Kidney (tissue), 14 donors: Measurements from ENCODE around the gene ACADL. TPM values are rescaled to one million over a fixed set of nuclear protein-coding genes. Genes with fewer than 3 reads are reported as not detected.

Experiments used
- DNase-seq, 5 donors: peaks; one replicate each; pipeline ENCODE4 v3.0.0-alpha.2; 2013 to 2020
- FAIRE-seq: peaks from 2 replicates; lab custom pipeline; 2012; peaks lifted over from hg19 to GRCh38; lab: Jason Lieb, UNC
- H3K27ac ChIP-seq, 2 donors: one replicate each; pipeline ENCODE4 v1.7.0; 2013; ENCODE audit warnings: low read depth in 2 of 2, low read length in 2 of 2, inconsistent platforms in 1 of 2
- H3K27me3 ChIP-seq: one replicate; pipeline ENCODE4 v1.7.1; 2013; ENCODE audit warnings: low read length, inconsistent platforms; ENCODE audit not compliant: control insufficient read depth, insufficient read depth
- H3K36me3 ChIP-seq, 3 donors: one replicate each; pipeline versions ENCODE4 v1.7.0 to v1.7.1; 2013; ENCODE audit warnings: low read length in 3 of 3, control low read depth in 1 of 3, inconsistent platforms in 1 of 3; ENCODE audit not compliant: insufficient read depth in 3 of 3, control insufficient read depth in 2 of 3
- H3K4me1 ChIP-seq, 3 donors: one replicate each; pipeline versions ENCODE4 v1.7.0 to v1.7.1; 2013; ENCODE audit warnings: low read length in 3 of 3, inconsistent platforms in 1 of 3, low read depth in 1 of 3; ENCODE audit not compliant: control insufficient read depth in 2 of 3, insufficient read depth in 2 of 3
- H3K4me3 ChIP-seq, 3 donors: one replicate each; pipeline versions ENCODE4 v1.7.0 to v1.8.1; 2013; ENCODE audit warnings: low read length in 3 of 3, control low read depth in 1 of 3, inconsistent platforms in 1 of 3
- H3K9ac ChIP-seq, 3 donors: one replicate each; pipeline versions ENCODE4 v1.7.0 to v1.7.1; 2013; ENCODE audit warnings: low read length in 3 of 3, control low read depth in 1 of 3, inconsistent platforms in 1 of 3
- H3K9me3 ChIP-seq, 3 donors: one replicate each; pipeline versions ENCODE4 v1.7.0 to v1.7.1; 2013; ENCODE audit warnings: low read length in 3 of 3, control low read depth in 1 of 3, inconsistent platforms in 1 of 3; ENCODE audit not compliant: control insufficient read depth in 2 of 3, insufficient read depth in 1 of 3
- CTCF ChIP-seq: IDR thresholded peaks from 3 replicates; pipeline ENCODE4 v1.5.1; 2012; ENCODE audit warnings: mild to moderate bottlenecking, moderate library complexity, borderline replicate concordance; ENCODE audit not compliant: insufficient read depth; ENCODE audit errors: extremely low read depth
- intact Hi-C: fragments of 100-400 bp; cut with DNase I; formaldehyde crosslinking; loops from one replicate; pipeline ENCODE4 v1.11.1; 2022
- polyA plus RNA-seq: library from polyadenylated mRNA; stranded (reverse); fragments of 350-450 nt; fragmentation: Illumina TruSeq; extraction: RNeasy Lipid Tissue Mini Kit (QIAGEN cat#74804); gene quantifications from one replicate; pipeline ENCODE4 v1.2.3, GENCODE V29; 2014; ENCODE audit warnings: low read depth, low replicate concordance; ENCODE audit not compliant: insufficient read depth
- total RNA-seq: library from RNA; stranded (reverse); fragmentation: NEBNext Ultra II Directional; extraction: Animal tissue kit (Norgen Biotek cat#: 25700); gene quantifications from one replicate; pipeline ENCODE4 v1.2.1, GENCODE V29; 2021
- donor health status: control.
- donor health status: control.
- donor health status: control.
- donor health status: control.
- donor health status: control.
- donor health status: DM: yes; HTN: yes; CAD: no.
- donor health status: Normal renal cell carcinoma (clear cell type).

The ACADL gene
- total and polyA plus RNA-seq, 2 donors from 2014 or later, result 15.7 to 21.1 TPM

GRCh38 chr2:210268281-210268680 is 43.0 kb upstream of the ACADL start:
- Histone ChIP-seq H3K9me3 (no peaks in the 10 kb centered on the region), H3K9ac (no peak overlapping the region), H3K27me3 (no peaks in the 10 kb centered on the region), H3K4me1 (no peaks in the 10 kb centered on the region), H3K36me3 (no peaks in the 10 kb centered on the region), H3K27ac (no peak overlapping the region), H3K4me3 (no peak overlapping the region)
- TF ChIP-seq CTCF, result no peak
- DNase-seq (no peak), FAIRE-seq (no peak)
- intact Hi-C loops, result no loop called here

GRCh38 chr2:210267698-210268097 is 42.5 kb upstream of the ACADL start:
- Histone ChIP-seq H3K27ac (no peak overlapping the region), H3K27me3 (no peaks in the 10 kb centered on the region), H3K4me3 (no peak overlapping the region), H3K36me3 (no peaks in the 10 kb centered on the region), H3K9ac (no peak overlapping the region), H3K4me1 (no peaks in the 10 kb centered on the region), H3K9me3 (no peaks in the 10 kb centered on the region)
- FAIRE-seq (no peak), DNase-seq (no peak)
- intact Hi-C loops, result no loop called here
- TF ChIP-seq CTCF, result no peak

GRCh38 chr2:210264282-210264681 is 39.0 kb upstream of the ACADL start:
- H3K27me3 ChIP-seq, result no peaks in the 10 kb centered on the region
- no peaks in the 10 kb centered on the region for H3K36me3 ChIP-seq
- TF ChIP-seq CTCF, result no peak
- DNase-seq (no peak), FAIRE-seq (no peak)
- no peak overlapping the region for H3K9ac ChIP-seq
- no peak overlapping the region for H3K27ac ChIP-seq
- H3K4me3 ChIP-seq, result no peak overlapping the region
- intact Hi-C loops, result no loop called here
- no peaks in the 10 kb centered on the region for H3K9me3 ChIP-seq
- no peaks in the 10 kb centered on the region for H3K4me1 ChIP-seq

GRCh38 chr2:210263841-210264240 is 38.6 kb upstream of the ACADL start:
- Histone ChIP-seq H3K27ac (no peak overlapping the region), H3K4me3 (no peak overlapping the region), H3K4me1 (no peaks in the 10 kb centered on the region), H3K9me3 (no peaks in the 10 kb centered on the region), H3K27me3 (no peaks in the 10 kb centered on the region), H3K9ac (no peak overlapping the region), H3K36me3 (no peaks in the 10 kb centered on the region)
- FAIRE-seq (no peak), DNase-seq (no peak)
- TF ChIP-seq CTCF, result no peak
- intact Hi-C loops, result no loop called here
